A673 (cell line): ENCODE results near the gene AGRN.

Source experiments
- CTCF ChIP-seq: fragments of 300-800, 200-600 bp; sonication (generic); conservative IDR thresholded peaks from 2 replicates; pipeline ENCODE4 v1.5.1; 2017; ENCODE audit warnings: low read depth, mild to moderate bottlenecking, antibody characterized with exemption, low read length, moderate library complexity, mixed read lengths
- EZH2 ChIP-seq: fragments of 200-600 bp; sonication (generic); IDR thresholded peaks from 2 replicates; pipeline ENCODE4 v1.6.1; 2017; ENCODE audit warnings: borderline replicate concordance, low read depth, mild to moderate bottlenecking, mixed read lengths, antibody characterized with exemption, low read length; ENCODE audit not compliant: poor library complexity, severe bottlenecking

- TF ChIP-seq CTCF (no peak), EZH2 (no peak)
Observed at GRCh38 chr1:1054099-1054700, 34.3 kb downstream of the AGRN start.
